IMR-90 (cell line): Measurements from ENCODE around the gene DUSP6. TPM values are rescaled to one million over a fixed set of nuclear protein-coding genes. Genes with fewer than 3 reads are reported as not detected.

Experiments
- ATAC-seq: fragments of 200-7000 bp; cut with Tn5 transposase; 2 replicates; pipeline ENCODE4 v1.9.1; 2020; ENCODE audit warnings: low read depth, mild to moderate bottlenecking, moderate library complexity
- BruUV-seq: library from RNA; stranded (reverse); fragments of 400-500 nt; replicated peaks from 2 replicates; lab custom pipeline; 2021; lab: Mats Ljungman, UMichigan
- CTCF ChIA-PET: fragments of 300-600 bp; formaldehyde crosslinking; extraction: SDS; loops from one replicate; lab custom pipeline; 2021; ENCODE audit warnings: antibody characterized with exemption; lab: Yijun Ruan, JAX
- POLR2A ChIA-PET: fragments of 300-600 bp; sonication (Branson Sonifier 250); formaldehyde crosslinking; loops from one replicate; lab custom pipeline; 2022; ENCODE audit warnings: antibody characterized with exemption; ENCODE audit not compliant: unreplicated experiment; lab: Charles Lee
- DNase-seq: peaks from one replicate; pipeline ENCODE4 v3.0.0; 2013
- H2AFZ ChIP-seq: replicated peaks from 2 replicates; pipeline ENCODE3; 2013; ENCODE audit warnings: low read length, mild to moderate bottlenecking; ENCODE audit not compliant: poor library complexity
- H2AK5ac ChIP-seq: 2 replicates; pipeline ENCODE4 v1.6.1; 2013; ENCODE audit warnings: low read depth, low read length, inconsistent platforms
- H2AK9ac ChIP-seq: replicated peaks from 2 replicates; pipeline ENCODE3; 2013; ENCODE audit warnings: mild to moderate bottlenecking, low read depth, low read length, moderate library complexity; ENCODE audit not compliant: poor library complexity
- H2BK120ac ChIP-seq: 2 replicates; pipeline ENCODE4 v1.6.1; 2013; ENCODE audit warnings: low read depth, low read length, inconsistent platforms
- H2BK15ac ChIP-seq: 3 replicates; pipeline ENCODE4 v1.6.1; 2013; ENCODE audit warnings: low read depth, low read length, inconsistent platforms
- H2BK20ac ChIP-seq: 2 replicates; pipeline ENCODE4 v1.6.1; 2013; ENCODE audit warnings: low read depth, mild to moderate bottlenecking, inconsistent platforms, low read length, moderate library complexity
- H2BK5ac ChIP-seq: 2 replicates; pipeline ENCODE4 v1.6.1; 2013; ENCODE audit warnings: mild to moderate bottlenecking, low read depth, low read length, inconsistent platforms; ENCODE audit not compliant: poor library complexity, severe bottlenecking
- H3K14ac ChIP-seq: replicated peaks from 2 replicates; pipeline ENCODE4 v1.6.1; 2013; ENCODE audit warnings: low read depth, low read length, inconsistent platforms
- H3K18ac ChIP-seq: 2 replicates; pipeline ENCODE4 v1.6.1; 2013; ENCODE audit warnings: low read depth, low read length, control low read depth
- H3K23ac ChIP-seq: 2 replicates; pipeline ENCODE4 v1.6.1; 2013; ENCODE audit warnings: low read depth, low read length, inconsistent platforms
- H3K27ac ChIP-seq: 2 replicates; pipeline ENCODE4 v1.5.1; 2013; ENCODE audit warnings: mild to moderate bottlenecking, control low read depth, low read length; ENCODE audit not compliant: insufficient read depth
- H3K27me3 ChIP-seq: 2 replicates; pipeline ENCODE4 v1.6.1; 2013; ENCODE audit warnings: low read length; ENCODE audit not compliant: control insufficient read depth, insufficient read depth
- H3K36me3 ChIP-seq: 2 replicates; pipeline ENCODE4 v1.6.1; 2013; ENCODE audit warnings: low read length, mixed read lengths; ENCODE audit not compliant: control insufficient read depth, insufficient read depth
- H3K4ac ChIP-seq: 2 replicates; pipeline ENCODE4 v1.6.1; 2013; ENCODE audit warnings: low read depth, low read length, inconsistent platforms
- H3K4me1 ChIP-seq: 2 replicates; pipeline ENCODE4 v1.6.1; 2013; ENCODE audit warnings: low read length, mixed read lengths; ENCODE audit not compliant: control insufficient read depth, insufficient read depth
- H3K4me2 ChIP-seq: 2 replicates; pipeline ENCODE4 v1.6.1; 2013; ENCODE audit warnings: low read depth, mild to moderate bottlenecking, control low read depth, low read length, moderate library complexity
- H3K4me3 ChIP-seq: 2 replicates; pipeline ENCODE4 v1.5.1; 2013; ENCODE audit warnings: low read depth, mild to moderate bottlenecking, control low read depth, low read length, moderate library complexity; ENCODE audit not compliant: insufficient read depth
- H3K56ac ChIP-seq: 2 replicates; pipeline ENCODE4 v1.6.1; 2013; ENCODE audit warnings: low read length, inconsistent platforms; ENCODE audit not compliant: insufficient read depth; ENCODE audit errors: extremely low read depth
- H3K79me1 ChIP-seq, 2 experiments: 2 replicates each; pipeline ENCODE4 v1.6.1; 2013; ENCODE audit warnings: low read length in 2 of 2, inconsistent platforms in 1 of 2, low read depth in 1 of 2
- H3K9ac ChIP-seq: 2 replicates; pipeline ENCODE4 v1.6.1; 2013; ENCODE audit warnings: low read depth, low read length, control low read depth
- H3K9me1 ChIP-seq: 2 replicates; pipeline ENCODE4 v1.6.1; 2013; ENCODE audit warnings: low read length, inconsistent platforms; ENCODE audit not compliant: insufficient read depth
- H3K9me3 ChIP-seq: 2 replicates; pipeline ENCODE4 v1.6.1; 2013; ENCODE audit warnings: low read length; ENCODE audit not compliant: control insufficient read depth, insufficient read depth
- H4K20me1 ChIP-seq: 2 replicates; pipeline ENCODE4 v1.6.1; 2013; ENCODE audit warnings: low read length, inconsistent platforms; ENCODE audit not compliant: insufficient read depth
- H4K5ac ChIP-seq: 2 replicates; pipeline ENCODE4 v1.6.1; 2013; ENCODE audit warnings: mild to moderate bottlenecking, low read depth, low read length, control low read depth
- H4K8ac ChIP-seq, 2 experiments: 2 replicates each; pipeline ENCODE4 v1.6.1; 2013; ENCODE audit warnings: low read depth in 2 of 2, low read length in 2 of 2, control low read depth in 1 of 2, inconsistent platforms in 1 of 2
- H4K91ac ChIP-seq: 2 replicates; pipeline ENCODE4 v1.6.1; 2013; ENCODE audit warnings: low read depth, low read length, inconsistent platforms; ENCODE audit not compliant: insufficient read depth
- MAZ ChIP-seq: IDR thresholded peaks from 2 replicates; pipeline ENCODE4 v1.6.1; 2012; ENCODE audit warnings: low read depth, mild to moderate bottlenecking, low read length, improper control_type of control experiment, moderate library complexity, borderline replicate concordance
- NFE2L2 ChIP-seq: fragments of 150-350 bp; IDR thresholded peaks from 2 replicates; pipeline ENCODE4 v1.6.1; 2016; ENCODE audit warnings: low read depth, mild to moderate bottlenecking, low read length
- USF2 ChIP-seq: fragments of 150-350 bp; IDR thresholded peaks from 2 replicates; pipeline ENCODE4 v1.6.1; 2017; ENCODE audit warnings: mild to moderate bottlenecking, antibody characterized with exemption, low read length, low read depth
- WGBS, 2 experiments: methylation state at CpG; one replicate each; pipeline versions ENCODE4 v1.1.5 to v1.1.7; 2013; ENCODE audit warnings: missing lambda C conversion rate in 2 of 2; ENCODE audit not compliant: insufficient read length in 1 of 2; ENCODE audit errors: extremely low coverage in 2 of 2; 5-methylcytosine and 5-hydroxymethylcytosine counted together
- dilution Hi-C: fragments of 300-500 bp; cut with HindIII; formaldehyde crosslinking; loops from one replicate; pipeline ENCODE4 v1.14.3; 2018; ENCODE audit warnings: low sequenced_read_pairs; ENCODE audit not compliant: unreplicated experiment
- in situ Hi-C: fragments of 300-500 bp; cut with MboI; formaldehyde crosslinking; loops from 3 replicates; pipeline ENCODE4 v1.14.3; 2019; ENCODE audit warnings: low sequenced_read_pairs, inconsistent platforms, mixed read lengths
- intact Hi-C: fragments of 100-400 bp; cut with micrococcal nuclease; formaldehyde crosslinking; loops from 2 replicates; pipeline ENCODE4 v1.10.0; 2022
- polyA plus RNA-seq, 3 experiments: library from polyadenylated mRNA; depleted of rRNA; stranded (reverse); fragments of >200 nt; gene quantifications; 2 replicates each; pipeline ENCODE4 v1.2.3, GENCODE V29; 2012; ENCODE audit warnings: low replicate concordance in 1 of 3
- total RNA-seq: library from RNA; depleted of rRNA; stranded (reverse); fragments of >200 nt; gene quantifications from 2 replicates; pipeline ENCODE4 v1.2.3, GENCODE V29; 2012

Gene DUSP6
- total and polyA plus RNA-seq, 2 of the 4 experiments (the other 2 are of a cell fraction), result 38.5 to 70.1 TPM

- no peak for TF ChIP-seq USF2
Measured at GRCh38 chr12:89353823-89354611, 1.7 kb upstream of the DUSP6 start (continued).

GRCh38 chr12:89353188-89353822 lies 1.0 kb upstream of the DUSP6 start:
- H4K91ac ChIP-seq, result peak overlapping the region; percentile 94
- H3K4me3 ChIP-seq, result peak overlapping the region; percentile 75
- H3K14ac ChIP-seq, result peak overlapping the region; percentile 98
- peak overlapping the region; percentile 93 for H2AFZ ChIP-seq
- peak overlapping the region; percentile 84 for H3K27ac ChIP-seq
- H4K5ac ChIP-seq, result peak overlapping the region; percentile 80
- ATAC-seq (peak; percentile 53), DNase-seq (peak; percentile 62)
- peak overlapping the region; percentile 97 for H2BK20ac ChIP-seq
- peak; percentile 51; the same call in 1 of the 2 replicates for TF ChIP-seq MAZ
- TF ChIP-seq NFE2L2, result no peak
- H2BK5ac ChIP-seq, result peak overlapping the region; percentile 71
- peaks cover 8% of the 10 kb centered on the region for H3K36me3 ChIP-seq
- H3K9ac ChIP-seq, result peak overlapping the region; percentile 90
- peak overlapping the region; percentile 78 for H3K18ac ChIP-seq
- peak overlapping the region; percentile 97 for H2BK120ac ChIP-seq
- H3K79me1 ChIP-seq, result peaks cover 27 to 62% of the 10 kb centered on the region in 2 experiments
- H3K27me3 ChIP-seq, result no peaks in the 10 kb centered on the region
- WGBS, 2 experiments, result no CpG with 5 or more reads among the region's 49 CpGs
- BruUV-seq, result no TSS peak
- peak overlapping the region; percentile 96; the same call in 1 of the 3 replicates for H2BK15ac ChIP-seq
- H4K8ac ChIP-seq, result peak overlapping the region; percentile 85 to 89
- dilution Hi-C loops (no loop called here), in situ Hi-C loops (loop anchor here (10.0 kb wide), 1 partner anchor 171 kb away; the partner anchor contains the start of genes GALNT4 and POC1B), intact Hi-C loops (loop anchor here (2.0 to 5.0 kb wide), 4 partner anchors 63 to 286 kb away; partner anchors contain the start of gene GALNT4)
- no peaks in the 10 kb centered on the region for H3K9me3 ChIP-seq
- H4K20me1 ChIP-seq, result peaks cover 29% of the 10 kb centered on the region
- H3K4me2 ChIP-seq, result peak overlapping the region; percentile 95
- peaks cover 8% of the 10 kb centered on the region; the same call in 1 of the 2 replicates for H3K4me1 ChIP-seq
- CTCF ChIA-PET, result interaction anchor here (2.9 kb wide), 1 partner anchor 107 kb away, joined by 12 read pairs; no protein-coding TSS in a partner anchor
- POLR2A ChIA-PET, result interaction anchor here (0.6 to 5.3 kb wide), 10 partner anchors 30 to 373 kb away, joined by 3 to 54 read pairs (median 4); no protein-coding TSS in a partner anchor
- H3K9me1 ChIP-seq, result peaks cover 17% of the 10 kb centered on the region
- H2AK5ac ChIP-seq, result peak overlapping the region; percentile 83
- H3K56ac ChIP-seq, result peak overlapping the region; percentile 96
- H3K4ac ChIP-seq, result peak overlapping the region; percentile 97
- peak overlapping the region; percentile 99; the same call in 1 of the 2 replicates for H3K23ac ChIP-seq
- H2AK9ac ChIP-seq, result peak overlapping the region; percentile 98
